Measurements from ENCODE around the gene PYM1. TPM values are rescaled to one million over a fixed set of nuclear protein-coding genes. Genes with fewer than 3 reads are reported as not detected.

PYM1 gene
- total and polyA plus RNA-seq, 2 of the 8 experiments (the other 6 are each of a cell fraction or from before 2014, with no cell fraction given): 38.7 to 58.5 TPM

DNA sequence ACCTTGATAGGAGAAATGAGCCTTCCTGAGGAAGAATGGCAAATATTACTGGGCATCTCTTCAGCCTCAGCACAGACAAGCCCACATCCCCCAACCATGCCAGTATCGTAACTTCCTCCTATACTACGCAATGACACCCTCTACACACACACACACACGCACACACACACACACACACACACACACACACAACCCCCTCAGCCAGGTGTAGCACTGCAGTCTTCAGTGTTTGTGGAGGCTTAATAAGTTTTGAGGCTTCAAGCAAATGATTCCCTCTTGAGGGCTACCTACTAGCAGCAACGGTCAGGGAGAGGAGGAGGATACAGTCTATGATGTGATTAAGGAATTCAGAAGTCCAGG, 4.8 kb upstream of the PYM1 start (continued):
- TF ChIP-seq SUZ12 (IDR thresholded peaks at IDR 0.05; ENCODE audit: low read length): no peak
- no peak for TF ChIP-seq FOSL1 (IDR thresholded peaks at IDR 0.05; ENCODE audit: insufficient read depth, low read depth, low read length)
- TF ChIP-seq JUND (IDR thresholded peaks at IDR 0.05; ENCODE audit: low read length): no peak
- TF ChIP-seq EZH2 (IDR thresholded peaks at IDR 0.05; ENCODE audit: low read depth, low read length, severe bottlenecking): no peak

Measured in H1 (cell line).